IPS-18c (cell line): ENCODE data around the gene TAOK1.
"Not testable (repeated sequence)": the region's sequence is repeated elsewhere in the genome, so short reads cannot be mapped to it uniquely, and the experiment has no call there.

Experiments
- H3K4me3 ChIP-seq: 2 replicates; pipeline ENCODE4 v1.7.0; 2013; ENCODE audit warnings: low read depth, mild to moderate bottlenecking, low read length, moderate library complexity; ENCODE audit not compliant: insufficient read depth
- H3K9me3 ChIP-seq: one replicate; pipeline ENCODE4 v1.6.1; 2013; ENCODE audit warnings: mild to moderate bottlenecking, low read length, moderate library complexity; ENCODE audit not compliant: control insufficient read depth, insufficient read depth

The TAOK1 gene

DNA sequence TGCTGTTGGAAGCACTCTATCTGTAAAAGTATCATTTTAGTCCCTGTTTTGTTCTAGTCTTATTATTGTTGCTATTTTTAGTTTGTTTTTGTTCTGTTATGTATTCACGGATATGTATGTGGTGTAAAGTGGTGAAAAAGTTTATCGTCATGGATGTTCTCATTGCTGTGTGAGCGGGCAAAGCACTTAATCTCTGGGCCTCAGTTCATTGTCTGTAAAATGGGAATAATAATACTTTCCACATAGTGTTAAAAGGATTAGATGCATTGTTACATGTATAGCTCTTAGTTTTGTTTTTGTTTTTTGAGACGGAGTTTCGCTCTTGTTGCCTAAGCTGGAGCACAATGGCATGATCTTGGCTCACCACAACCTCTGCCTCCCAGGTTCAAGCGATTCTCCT lies 19.8 kb downstream of the TAOK1 start:
- H3K4me3 ChIP-seq, result no peak overlapping the region
- no peaks in the 10 kb centered on the region for H3K9me3 ChIP-seq

DNA sequence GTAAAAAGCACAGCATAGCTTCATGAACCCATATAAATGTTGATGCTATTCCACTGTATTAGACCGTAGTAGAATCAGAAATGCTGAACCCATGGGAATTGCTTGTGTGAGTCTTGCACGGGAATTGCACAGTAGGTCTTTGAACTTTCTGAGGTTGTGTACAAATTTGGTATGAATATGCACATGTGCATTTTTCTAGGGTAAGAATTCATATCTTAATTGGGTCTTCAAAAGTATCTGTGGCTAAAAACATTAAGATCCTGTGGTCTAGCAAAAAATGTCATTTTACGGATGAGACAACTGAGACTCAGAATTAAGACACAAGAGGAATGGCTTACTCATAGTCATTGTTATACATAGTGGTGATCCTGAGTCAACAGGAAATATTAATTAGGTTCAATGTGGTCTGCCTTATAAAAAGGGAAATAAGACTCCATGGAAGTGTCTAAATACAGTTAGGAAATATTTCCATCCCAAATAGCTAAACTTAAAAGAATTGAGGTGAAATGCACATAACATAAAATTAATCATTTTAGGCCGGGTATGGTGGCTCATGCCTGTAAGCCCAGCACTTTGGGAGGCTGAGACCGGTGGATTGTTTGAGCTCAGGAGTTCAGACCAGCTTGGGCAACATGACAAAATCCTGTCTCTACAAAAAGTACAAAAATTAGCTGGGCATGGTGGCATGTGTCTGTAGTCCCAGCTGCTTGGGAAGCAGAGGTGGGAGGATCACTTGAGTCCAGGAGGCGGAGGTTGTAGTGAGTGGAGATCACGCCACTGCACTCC lies 22.8 kb downstream of the TAOK1 start:
- H3K9me3 ChIP-seq, result no peaks in the 10 kb centered on the region
- no peak overlapping the region for H3K4me3 ChIP-seq

- Histone ChIP-seq H3K9me3 (no peaks in the 10 kb centered on the region), H3K4me3 (no peak overlapping the region)
Measured at GRCh38 chr17:29420128-29420527, 30.0 kb downstream of the TAOK1 start.

DNA sequence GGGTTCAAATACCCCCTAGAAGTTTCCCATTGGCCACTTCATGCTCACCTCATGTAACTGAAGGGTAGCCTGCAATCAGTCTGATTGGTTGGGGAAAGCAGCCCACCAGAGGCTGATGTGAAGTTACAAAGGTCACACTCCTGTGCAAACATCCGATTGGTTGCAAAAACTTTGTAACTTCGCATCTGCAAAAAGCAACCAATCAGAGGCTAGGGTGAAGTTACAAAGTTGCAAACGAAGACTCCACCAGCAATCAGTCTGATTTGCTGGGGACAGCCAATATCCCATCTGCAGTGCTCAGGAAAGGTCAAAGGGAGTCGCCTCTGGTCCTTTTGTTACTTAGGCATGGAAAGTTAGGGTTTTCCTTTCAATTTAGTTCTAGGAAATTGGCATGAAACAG lies 40.1 kb downstream of the TAOK1 start:
- peaks cover 2% of the 10 kb centered on the region for H3K9me3 ChIP-seq

DNA sequence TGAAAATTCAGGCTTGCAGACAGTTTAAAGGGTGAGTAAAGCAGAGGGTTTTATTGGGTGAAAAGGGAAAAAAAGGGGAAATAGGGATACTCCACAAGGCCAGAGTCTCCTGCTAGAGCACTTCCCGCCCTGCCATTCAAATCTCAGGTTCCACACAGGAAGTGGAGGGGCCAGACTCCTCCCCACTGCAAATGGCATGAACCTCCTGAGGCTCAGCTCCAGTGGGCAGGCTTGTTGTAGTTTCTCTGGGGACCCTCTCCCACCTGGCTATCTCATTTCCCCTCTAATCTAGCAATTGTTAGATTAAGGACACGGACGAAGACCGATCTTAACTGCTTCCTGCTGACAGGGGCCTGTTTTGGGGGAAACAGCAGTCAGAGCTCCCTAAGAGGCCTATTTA lies 43.4 kb downstream of the TAOK1 start:
- Histone ChIP-seq H3K4me3 (no peak overlapping the region), H3K9me3 (peaks cover 2% of the 10 kb centered on the region)

More for the DNA sequence above, 40.1 kb downstream of the TAOK1 start:
- H3K4me3 ChIP-seq, result no peak overlapping the region

- H3K9me3 ChIP-seq, result peaks cover 2% of the 10 kb centered on the region
- no peak overlapping the region for H3K4me3 ChIP-seq
Measured at GRCh38 chr17:29434550-29434949, 44.4 kb downstream of the TAOK1 start.

- H3K4me3 ChIP-seq, result no peak overlapping the region
Measured at GRCh38 chr17:29442451-29442850, 52.3 kb downstream of the TAOK1 start.

GRCh38 chr17:29443041-29443739 lies 53.0 kb downstream of the TAOK1 start:
- no peaks in the 10 kb centered on the region for H3K9me3 ChIP-seq
- H3K4me3 ChIP-seq, result no peak overlapping the region

More at GRCh38 chr17:29442451-29442850, 52.3 kb downstream of the TAOK1 start:
- no peaks in the 10 kb centered on the region for H3K9me3 ChIP-seq

GRCh38 chr17:29444589-29444988 lies 54.4 kb downstream of the TAOK1 start:
- Histone ChIP-seq H3K9me3 (no peaks in the 10 kb centered on the region), H3K4me3 (no peak overlapping the region)

DNA sequence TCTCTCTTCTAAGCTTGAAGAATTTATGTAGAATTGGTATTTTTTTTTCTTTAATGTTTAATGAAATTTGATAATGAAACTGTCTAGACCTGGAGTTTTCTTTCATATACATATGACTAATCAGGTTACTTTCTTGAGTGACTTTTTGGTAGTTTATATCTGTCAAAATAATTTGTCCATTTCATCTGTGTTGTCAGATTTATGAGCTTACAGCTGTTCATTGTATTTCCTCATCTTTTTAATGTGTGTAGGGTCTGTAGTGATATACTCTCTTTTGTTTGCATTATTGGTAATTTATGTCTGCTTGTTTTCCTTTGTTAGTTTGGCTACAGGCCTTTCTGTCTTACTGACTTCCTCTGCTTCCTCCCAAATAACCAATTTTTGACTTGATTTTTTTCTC lies 55.7 kb downstream of the TAOK1 start:
- no peaks in the 10 kb centered on the region for H3K9me3 ChIP-seq
- H3K4me3 ChIP-seq, result no peak overlapping the region

DNA sequence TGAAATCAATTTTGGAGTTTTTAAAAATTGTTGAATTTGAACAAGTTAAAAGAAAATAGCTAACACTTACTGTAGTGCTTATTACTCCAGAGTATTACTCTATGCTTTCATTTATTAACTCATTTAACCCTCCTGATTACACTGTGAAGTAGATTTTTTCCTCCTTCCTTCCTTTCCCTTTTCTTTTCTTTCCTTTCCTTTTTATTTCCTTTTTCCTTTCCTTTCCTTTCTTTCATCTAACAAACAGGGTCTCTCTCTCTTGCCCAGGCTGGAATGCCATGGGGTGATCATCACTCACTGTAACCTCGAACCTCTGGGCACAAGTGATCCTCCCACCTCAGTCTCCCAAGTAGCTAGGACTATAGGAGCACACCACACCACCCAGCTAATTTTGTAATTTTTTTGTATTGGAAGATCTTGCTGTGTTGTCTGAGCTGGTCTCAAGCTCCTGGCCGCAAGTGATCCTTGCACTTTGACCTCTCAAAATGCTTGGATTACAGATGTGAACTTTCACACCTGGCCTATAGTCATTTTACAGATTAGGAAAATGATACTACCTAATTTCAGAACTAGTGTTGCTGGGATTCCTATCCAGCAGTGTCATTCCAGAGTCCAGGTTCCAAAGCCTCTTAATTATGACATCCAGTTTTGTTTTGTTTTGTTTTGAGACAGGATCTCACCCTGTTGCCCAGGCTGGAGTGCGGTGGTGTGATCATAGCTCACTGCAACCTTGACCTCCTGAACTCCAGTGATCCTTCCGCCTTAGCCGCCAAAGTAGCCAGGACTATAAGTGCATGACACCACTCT lies 59.9 kb downstream of the TAOK1 start:
- no peaks in the 10 kb centered on the region for H3K9me3 ChIP-seq
- H3K4me3 ChIP-seq, result no peak overlapping the region

GRCh38 chr17:29451121-29451742 lies 61.1 kb downstream of the TAOK1 start:
- H3K4me3 ChIP-seq, result no peak overlapping the region
- no peaks in the 10 kb centered on the region for H3K9me3 ChIP-seq

- Histone ChIP-seq H3K9me3 (no peaks in the 10 kb centered on the region), H3K4me3 (no peak overlapping the region)
Measured at GRCh38 chr17:29458066-29458465, 67.9 kb downstream of the TAOK1 start.

- no peaks in the 10 kb centered on the region for H3K9me3 ChIP-seq
- no peak overlapping the region for H3K4me3 ChIP-seq
Measured at GRCh38 chr17:29461483-29462206, 71.5 kb downstream of the TAOK1 start.

GRCh38 chr17:29469276-29469675 lies 79.1 kb downstream of the TAOK1 start:
- Histone ChIP-seq H3K4me3 (no peak overlapping the region), H3K9me3 (no peaks in the 10 kb centered on the region)

GRCh38 chr17:29473437-29473836 lies 83.3 kb downstream of the TAOK1 start:
- H3K9me3 ChIP-seq, H3K4me3 ChIP-seq: not testable (repeated sequence)

DNA sequence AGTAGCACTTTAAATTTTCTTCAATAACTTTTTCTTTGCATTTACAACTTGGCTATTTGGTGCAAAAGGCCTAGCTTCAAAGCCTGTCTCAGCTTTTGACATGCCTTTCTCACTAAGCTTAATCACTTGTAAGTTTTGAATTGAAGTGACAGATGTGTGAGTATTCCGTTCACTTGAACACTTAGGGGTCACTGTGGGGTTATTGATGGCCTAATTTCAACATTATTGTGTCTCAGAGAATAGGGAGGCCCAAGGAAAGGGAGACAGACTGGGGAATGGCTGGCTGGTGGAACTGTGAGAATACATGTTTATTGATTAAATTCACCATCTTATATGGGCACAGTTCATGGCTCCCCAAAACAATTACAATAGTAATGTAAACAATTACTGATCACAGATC lies 84.1 kb downstream of the TAOK1 start:
- Histone ChIP-seq H3K9me3 (no peaks in the 10 kb centered on the region), H3K4me3 (no peak overlapping the region)
